ENCODE data around the gene GAL.
"Not testable (repeated sequence)": the region's sequence is repeated elsewhere in the genome, so short reads cannot be mapped to it uniquely, and the experiment has no call there.

Gene GAL

GRCh38 chr11:68684385-68685356 lies at the start of gene GAL:
Gene GAL, plus strand, starts transcription at chr11:68684544. Its CDS starts 380 bp downstream, at chr11:68684924.
- FAIRE-seq (no peak), DNase-seq (ENCODE audit: insufficient read length, low spot score) (no peak)

DNA sequence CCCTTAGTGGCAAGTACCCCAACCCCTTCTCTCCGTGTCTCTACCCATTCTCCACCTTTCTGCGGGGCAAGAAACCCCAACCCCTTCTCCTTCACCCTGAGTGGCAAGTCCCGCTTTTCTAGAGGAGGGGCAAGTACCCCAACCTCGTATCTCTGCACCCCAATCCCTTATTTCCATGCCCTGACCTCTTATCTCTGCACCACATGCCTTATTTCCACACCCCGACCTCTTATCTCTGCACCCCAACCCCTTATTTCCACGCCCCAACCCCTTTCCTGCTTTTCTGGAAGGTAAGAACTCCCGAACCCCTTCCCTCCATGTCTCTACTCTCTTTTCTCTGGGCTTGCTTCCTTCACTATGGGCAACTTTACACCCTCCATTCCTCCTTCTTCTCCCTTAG lies 49.7 kb upstream of the GAL start:
- not testable (repeated sequence) for FAIRE-seq; DNase-seq (ENCODE audit: insufficient read length, low spot score)

DNA sequence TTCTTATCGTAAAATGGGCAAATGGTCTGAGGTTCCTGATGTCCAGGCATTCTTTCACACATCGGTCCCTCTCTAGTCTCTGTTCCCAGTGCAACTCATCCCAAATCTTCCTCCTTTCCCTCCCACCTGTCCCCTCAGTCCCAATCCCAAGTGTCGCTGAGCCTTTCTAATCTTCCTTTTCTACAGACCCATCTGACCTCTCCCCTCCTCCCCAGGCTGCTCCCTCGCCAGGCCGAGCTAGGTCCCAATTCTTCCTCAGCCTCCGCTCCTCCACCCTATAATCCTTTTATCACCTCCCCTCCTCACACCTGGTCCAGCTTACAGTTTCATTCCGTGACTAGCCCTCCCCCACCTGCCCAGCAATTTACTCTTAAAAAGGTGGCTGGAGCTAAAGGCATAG lies 49.2 kb upstream of the GAL start:
- FAIRE-seq; DNase-seq (ENCODE audit: insufficient read length, low spot score): not testable (repeated sequence)

GRCh38 chr11:68635883-68636282 lies 48.5 kb upstream of the GAL start:
- not testable (repeated sequence) for DNase-seq (ENCODE audit: insufficient read length, low spot score); FAIRE-seq

- FAIRE-seq; DNase-seq (ENCODE audit: insufficient read length, low spot score): not testable (repeated sequence)
Observed at GRCh38 chr11:68639322-68639721, 45.0 kb upstream of the GAL start.

DNA sequence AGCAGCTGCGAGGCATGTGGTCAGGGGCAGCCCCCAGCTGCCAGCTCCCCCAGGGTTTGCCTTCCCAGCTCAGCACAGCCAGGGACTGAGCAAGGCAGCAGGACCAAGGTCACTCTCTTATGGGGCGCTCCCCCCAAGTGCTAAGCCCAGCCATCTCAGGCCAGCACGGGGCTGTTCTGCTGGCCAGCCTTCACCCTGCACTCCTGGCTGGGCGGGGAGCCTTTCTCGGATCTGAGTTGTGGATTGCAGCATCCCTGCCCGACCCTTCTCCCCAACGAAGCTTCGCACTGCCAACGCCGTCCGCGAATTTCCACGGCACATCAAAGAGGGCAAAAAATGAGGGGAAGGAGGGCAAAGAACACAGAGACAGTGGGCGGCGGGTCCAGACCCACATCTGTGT lies 42.5 kb upstream of the GAL start:
- FAIRE-seq (no peak), DNase-seq (ENCODE audit: insufficient read length, low spot score) (no peak)

- DNase-seq (ENCODE audit: insufficient read length, low spot score) (no peak), FAIRE-seq (peak; percentile 36)
Observed at GRCh38 chr11:68643585-68643984, 40.8 kb upstream of the GAL start.

DNA sequence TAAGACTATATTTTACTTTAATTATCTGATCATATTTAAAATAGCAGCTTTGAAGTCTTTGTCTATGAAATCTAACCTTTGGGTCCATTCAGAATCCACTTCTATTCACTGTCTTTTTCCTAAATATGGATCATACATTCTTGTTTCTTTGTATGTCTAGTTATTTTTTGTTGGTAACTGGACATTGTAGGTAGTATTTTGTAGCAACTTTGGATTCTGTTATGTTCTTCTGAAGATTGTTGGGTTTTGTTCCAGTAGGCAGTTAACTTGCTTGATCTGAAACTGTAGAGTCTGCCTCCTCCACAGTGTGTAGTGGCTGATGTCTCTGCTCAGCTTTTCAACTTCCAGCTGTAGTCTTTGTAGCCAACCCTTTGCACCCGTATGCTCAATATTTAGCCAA lies 37.5 kb upstream of the GAL start:
- FAIRE-seq: no peak
- DNase-seq (ENCODE audit: insufficient read length, low spot score): no peak

DNA sequence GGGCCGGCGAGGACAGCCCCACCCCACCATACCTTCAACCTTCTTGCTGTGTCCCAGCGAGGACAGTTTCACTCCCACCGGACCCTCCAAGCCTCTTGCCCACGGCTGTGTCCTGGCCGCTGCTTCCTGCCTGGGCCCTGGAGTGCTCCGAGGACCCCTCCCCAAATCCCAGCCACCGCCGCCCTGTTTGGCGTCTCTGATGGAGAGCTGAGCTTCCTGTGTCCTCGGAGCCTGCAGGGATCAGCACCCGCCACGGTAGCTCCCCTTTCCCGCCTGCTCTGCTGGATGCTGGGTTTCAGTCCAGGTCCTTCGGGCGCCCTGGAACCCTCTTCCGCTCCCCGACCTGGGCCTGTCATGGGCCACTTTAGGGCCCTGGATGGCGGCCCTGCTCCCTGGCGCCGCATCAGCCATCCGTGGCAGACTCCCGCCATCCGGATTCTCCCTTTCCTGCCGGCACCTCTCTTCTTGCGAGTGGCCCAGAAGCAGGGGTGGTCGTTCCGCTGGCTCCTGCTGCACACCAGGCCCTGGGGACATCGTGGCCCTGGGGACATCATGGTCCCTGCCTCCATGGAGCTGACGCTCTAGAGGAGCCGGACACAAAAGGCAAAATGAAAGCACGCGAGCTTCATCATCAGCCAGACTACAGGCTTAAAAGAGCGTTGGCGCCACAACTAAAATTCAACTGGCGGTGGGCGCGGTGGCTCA lies 34.3 kb upstream of the GAL start:
- FAIRE-seq (no peak), DNase-seq (ENCODE audit: insufficient read length, low spot score) (no peak)

GRCh38 chr11:68650801-68651200 lies 33.5 kb upstream of the GAL start:
- FAIRE-seq (peak; percentile 16), DNase-seq (ENCODE audit: insufficient read length, low spot score) (no peak)

- FAIRE-seq (no peak), DNase-seq (ENCODE audit: insufficient read length, low spot score) (no peak)
Observed at GRCh38 chr11:68651208-68651984, 32.9 kb upstream of the GAL start.

- FAIRE-seq: no peak
- DNase-seq (ENCODE audit: insufficient read length, low spot score): no peak
Observed at GRCh38 chr11:68651985-68652682, 32.2 kb upstream of the GAL start.

DNA sequence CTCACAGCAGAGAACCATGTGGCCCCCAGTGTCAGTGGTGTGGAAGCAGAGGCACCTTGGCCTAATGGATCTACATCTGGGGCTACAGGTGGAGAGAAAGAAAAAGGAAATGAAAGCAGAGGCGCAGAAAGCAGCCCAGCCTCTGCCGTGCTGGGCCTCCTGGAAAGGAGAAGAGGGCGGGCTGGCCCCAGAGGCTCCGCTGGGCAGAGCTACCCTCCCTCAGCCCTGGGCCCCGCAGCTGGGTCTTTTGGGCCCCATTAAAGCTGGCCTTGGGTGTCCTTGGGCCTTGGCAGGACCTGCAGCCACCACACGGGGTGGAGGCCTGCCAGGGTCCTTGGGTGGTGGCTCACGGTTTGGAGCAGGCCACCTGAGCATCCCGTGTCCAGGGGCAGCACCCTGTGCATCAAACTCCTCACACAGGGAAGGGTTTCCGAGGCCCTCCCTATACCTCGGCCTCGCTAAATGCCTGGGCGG lies 31.6 kb upstream of the GAL start:
- DNase-seq (ENCODE audit: insufficient read length, low spot score) (no peak), FAIRE-seq (peak; percentile 49)

DNA sequence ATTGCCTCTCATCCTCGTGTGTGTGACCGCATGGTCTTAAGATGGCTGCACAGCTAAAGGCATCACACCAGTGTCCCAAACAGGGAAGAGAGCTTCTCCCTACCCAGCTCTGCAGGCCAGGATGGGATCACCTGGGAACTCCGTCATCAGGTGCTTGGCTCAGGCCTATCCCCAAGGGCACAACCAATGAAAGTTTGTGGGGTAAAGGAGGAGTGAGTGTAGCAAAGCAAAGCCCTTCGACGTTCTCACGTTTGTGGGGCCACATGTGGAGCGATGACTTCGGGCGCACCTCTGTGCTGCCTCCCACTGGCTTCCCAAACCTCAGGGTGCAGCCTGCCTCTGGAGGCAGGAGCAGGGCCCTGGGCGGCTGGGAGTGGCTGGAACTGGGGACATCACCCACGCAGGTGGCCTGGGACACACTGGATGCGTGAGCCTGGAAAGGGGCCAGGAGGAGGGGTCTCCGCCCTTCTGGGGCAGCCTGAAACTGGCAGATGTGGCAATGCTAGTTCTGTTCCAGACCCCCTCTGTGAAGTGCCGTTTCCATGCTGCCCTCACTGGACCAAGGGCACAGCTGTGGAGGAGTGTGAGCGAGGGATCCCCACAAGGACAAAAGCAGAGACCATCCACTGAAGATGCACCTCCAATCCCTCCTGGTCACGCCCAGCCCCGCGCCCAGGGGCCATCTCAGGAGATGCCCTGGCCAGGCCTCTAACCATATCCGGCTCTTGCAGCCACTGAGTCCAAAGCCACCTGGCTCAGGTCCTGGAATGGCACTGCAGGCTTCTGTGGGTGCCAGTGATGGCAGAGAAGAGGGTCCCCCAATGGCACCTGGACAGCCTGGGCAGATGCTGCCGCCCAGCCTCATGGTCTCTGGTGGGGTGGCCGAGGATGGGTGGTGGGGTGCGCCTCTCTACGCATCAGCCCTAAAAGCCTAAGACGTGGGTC lies 30.6 kb upstream of the GAL start:
- FAIRE-seq (no peak), DNase-seq (ENCODE audit: insufficient read length, low spot score) (no peak)

DNA sequence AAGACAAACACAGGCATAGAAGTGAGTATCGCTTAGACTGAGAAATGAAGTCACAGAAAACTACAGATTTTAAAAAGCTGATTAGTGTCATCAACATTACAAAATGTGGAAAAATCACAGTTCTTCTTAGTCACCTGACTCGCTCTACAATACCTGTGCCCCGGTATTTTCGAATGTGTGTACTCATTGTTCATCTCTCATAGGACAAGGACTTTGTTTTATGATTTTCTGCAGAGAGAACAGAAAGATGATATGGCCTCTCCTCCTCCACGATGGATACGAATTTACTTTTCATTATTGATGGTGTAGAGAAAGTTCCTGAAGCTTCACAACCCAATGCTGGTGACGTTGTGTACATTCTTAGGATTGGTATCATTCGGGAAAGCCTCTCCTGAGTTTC lies 29.4 kb upstream of the GAL start:
- FAIRE-seq (no peak), DNase-seq (ENCODE audit: insufficient read length, low spot score) (no peak)

GRCh38 chr11:68655406-68655805 lies 28.9 kb upstream of the GAL start:
- no peak for FAIRE-seq

GRCh38 chr11:68655806-68656205 lies 28.5 kb upstream of the GAL start:
- DNase-seq (ENCODE audit: insufficient read length, low spot score): no peak
- FAIRE-seq: peak; percentile 86

More at GRCh38 chr11:68655406-68655805, 28.9 kb upstream of the GAL start:
- no peak for DNase-seq (ENCODE audit: insufficient read length, low spot score)

DNA sequence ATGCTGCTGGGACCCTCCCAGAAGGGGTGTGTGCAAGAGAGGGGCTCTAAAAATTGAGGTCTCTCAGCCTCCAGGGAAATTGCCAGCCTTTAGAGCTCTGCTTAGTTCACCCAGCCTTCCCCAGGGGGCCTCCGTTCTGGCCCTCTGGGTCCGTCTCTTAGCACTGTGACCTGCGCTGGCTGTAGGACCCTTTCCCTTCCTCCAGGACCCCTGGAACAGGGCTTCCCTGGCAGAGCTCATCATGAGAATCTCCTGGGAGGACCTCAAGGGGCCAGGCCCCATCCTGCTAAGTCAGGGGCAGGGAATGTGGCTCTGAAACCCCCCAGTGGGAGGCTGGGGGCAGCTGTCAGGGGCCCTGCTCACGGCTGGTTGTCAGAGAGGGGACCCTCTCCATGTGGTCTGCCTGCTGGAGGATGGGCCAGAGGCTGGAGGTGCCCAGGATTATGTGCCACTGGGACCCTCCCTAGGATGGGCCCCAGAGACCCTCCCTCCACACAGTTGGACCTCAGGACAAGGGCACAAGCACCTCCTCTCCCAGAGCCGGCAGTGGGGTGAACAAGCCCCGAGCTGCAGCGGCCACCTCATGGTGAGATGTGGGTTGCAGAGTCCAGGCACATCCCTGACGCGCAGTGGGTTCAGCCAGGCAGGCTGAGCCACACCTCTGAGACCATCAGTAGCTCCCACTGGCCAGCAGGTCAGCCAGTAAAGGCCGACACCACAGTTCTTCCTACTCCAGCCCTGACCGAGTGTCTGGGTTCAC lies 27.1 kb upstream of the GAL start:
- FAIRE-seq (peak; percentile 76), DNase-seq (ENCODE audit: insufficient read length, low spot score) (no peak)
